Activated T-cell treated with anti-CD3 and anti-CD28 coated beads for 48 hours (primary cell): ENCODE data around the gene NFATC3.

Experiments used
- DNase-seq: peaks from one replicate; pipeline ENCODE4 v3.0.0-alpha.2; 2020; ENCODE audit warnings: low read depth

Gene NFATC3

DNA sequence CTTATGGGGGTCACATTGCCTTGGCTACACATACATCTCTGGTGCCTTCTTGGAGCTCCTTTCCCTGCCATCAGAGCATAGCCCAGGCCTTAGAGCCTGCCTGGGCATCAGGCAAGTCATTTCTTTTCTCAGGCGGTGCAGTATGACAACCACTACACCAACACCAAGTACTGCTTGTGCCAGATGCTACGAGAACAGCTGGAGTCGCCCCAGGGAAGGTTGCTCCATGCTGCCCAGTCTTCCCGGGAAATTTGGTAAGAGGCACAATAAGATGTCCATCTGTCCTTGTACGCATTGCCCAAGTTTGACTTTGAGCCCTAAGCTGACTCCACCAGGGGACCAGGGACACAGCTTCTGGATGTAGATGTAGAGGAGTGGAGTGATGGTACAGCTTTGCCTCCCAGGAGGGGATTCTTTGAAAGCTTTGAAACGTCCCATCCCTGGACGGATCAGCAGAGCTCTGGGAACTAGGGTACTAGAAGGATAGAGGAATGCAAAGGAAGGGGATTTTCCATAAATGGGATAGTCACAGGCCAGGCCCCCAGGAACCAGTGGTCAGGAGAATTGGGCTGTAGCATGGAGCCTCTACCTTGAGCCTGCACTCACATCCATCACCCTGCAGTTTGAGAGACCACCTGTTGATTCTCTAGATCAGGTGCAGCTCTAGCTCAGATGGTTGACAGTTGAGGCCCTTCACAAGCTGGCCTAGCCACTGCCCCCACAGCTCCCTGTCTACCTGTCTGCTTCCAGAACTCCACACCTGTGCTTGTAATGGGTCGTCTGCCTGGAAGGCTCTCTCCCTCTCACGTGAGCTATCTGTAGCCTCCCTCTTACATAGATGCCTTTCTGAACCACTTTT, 11.0 kb upstream of the NFATC3 start:
- no peak for DNase-seq

DNA sequence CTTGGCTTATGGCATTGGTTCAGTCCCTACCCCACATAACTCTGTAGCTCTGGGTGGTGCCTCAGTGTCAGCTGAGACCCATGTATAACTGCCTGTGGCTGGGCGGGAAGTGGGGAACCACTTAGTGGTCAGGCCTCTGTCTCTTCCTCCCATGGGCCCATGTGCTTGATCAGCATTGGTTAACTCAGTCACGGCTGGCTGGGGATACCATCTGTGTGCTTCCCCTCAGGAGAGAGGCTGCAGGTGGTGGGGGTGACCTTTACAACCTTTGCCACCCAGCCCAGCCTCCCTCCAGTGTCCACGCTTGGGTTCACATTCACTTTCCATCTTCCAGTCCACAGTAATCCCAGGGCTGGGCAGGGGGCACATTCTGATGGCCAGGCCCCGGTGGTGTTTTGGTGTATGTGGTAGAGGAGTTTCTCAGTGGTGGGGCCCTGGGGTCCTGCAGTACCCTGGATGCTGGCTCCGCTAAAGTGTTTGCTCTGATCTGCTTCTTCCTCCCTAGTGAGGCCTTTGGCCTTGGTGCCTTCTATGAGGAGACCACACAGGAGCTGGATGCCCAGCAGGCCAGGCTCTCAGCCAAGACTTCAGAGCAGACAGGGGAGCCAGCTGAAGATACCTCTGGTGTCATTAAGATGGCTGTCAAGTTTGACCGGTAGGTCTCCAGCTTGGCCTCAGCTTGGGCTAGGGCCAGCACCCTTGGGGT, 10.2 kb upstream of the NFATC3 start:
- no peak for DNase-seq

DNA sequence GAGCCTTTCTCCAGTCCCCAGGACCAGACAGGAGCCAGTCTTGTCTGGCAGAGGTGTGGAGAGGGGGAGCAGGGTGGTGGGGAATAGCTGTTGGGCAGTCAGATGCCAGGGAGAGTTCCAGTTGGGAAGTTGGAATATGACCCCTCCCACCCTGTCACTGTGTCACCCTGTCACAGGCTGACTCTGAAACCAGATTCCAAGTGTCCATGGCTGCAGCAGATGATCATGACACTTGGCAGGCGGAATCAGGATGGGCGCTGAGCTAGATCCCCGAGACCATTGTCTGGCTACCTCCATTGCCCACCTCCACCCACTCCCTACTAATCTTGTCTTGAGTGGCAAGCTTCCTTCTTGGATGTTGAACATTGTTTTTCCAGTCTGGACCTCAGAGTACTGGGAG, 9.2 kb upstream of the NFATC3 start:
- DNase-seq = no peak

DNA sequence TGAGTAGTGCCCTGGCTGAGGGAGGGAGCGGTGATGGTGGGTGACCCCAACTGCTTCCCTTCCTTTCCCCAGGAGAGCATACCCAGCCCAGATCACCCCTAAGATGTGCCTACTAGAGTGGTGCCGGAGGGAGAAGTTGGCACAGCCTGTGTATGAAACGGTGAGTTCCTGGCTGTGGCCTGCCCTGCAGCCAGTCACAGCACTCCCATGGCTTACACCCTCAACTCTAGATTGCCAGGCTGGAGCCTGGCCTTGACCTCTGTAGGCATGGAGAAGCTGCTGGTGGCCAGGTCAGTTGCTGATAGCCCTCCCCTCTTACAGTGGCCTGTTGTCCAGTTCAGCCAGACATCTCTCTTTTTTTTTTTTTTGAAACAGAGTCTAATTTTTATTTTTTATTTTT, 8.6 kb upstream of the NFATC3 start:
- no peak for DNase-seq

GRCh38 chr16:68077866-68078700, 7.1 kb upstream of the NFATC3 start:
- no peak for DNase-seq

GRCh38 chr16:68078701-68079375, 6.3 kb upstream of the NFATC3 start:
- no peak for DNase-seq

DNA sequence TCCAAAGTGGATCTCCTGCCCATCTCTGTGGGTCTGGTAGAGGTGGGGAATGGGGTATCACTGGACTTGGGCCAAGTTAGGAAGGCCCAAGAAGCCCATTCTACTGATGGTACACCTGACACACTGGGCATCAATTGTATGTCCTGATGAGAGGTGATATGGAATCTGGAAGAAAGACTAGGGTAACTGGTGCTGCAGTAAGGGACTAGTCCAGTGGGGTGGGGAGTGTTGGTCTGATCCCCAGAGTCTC, 5.9 kb upstream of the NFATC3 start:
- no peak for DNase-seq

- peak; percentile 71 for DNase-seq
Observed at GRCh38 chr16:68079626-68080344, 5.4 kb upstream of the NFATC3 start.

GRCh38 chr16:68081861-68082628, 3.1 kb upstream of the NFATC3 start:
- DNase-seq = no peak

- DNase-seq = no peak
Observed at GRCh38 chr16:68082629-68083238, 2.4 kb upstream of the NFATC3 start.

DNA sequence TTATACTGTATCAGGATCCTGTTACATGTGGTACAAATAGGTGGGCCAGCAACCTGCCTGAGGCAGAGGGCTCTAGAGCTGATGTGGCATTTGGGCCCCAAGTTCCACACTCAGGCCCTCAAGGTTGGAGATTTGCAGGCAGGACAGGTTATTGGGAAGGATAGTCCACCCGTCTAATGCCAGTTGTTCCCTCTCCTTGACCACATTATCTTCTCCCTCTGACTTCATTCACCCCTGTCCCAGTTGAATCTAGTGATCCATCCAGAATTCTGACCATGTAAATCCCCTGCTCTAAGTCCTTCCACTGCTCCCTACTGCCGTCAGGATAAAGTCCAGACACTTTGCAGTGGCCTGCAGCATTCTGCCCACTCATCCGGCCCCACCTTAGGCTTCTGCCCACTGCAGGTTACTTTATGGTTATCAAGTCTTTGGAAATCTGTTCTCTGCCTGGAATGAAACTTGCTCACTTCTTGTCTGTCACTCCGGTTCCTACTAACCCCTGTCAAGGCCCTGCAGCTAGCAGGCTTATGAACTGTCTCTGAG, 1.9 kb upstream of the NFATC3 start:
- no peak for DNase-seq

GRCh38 chr16:68083861-68084503, 1.2 kb upstream of the NFATC3 start:
- no peak for DNase-seq

DNA sequence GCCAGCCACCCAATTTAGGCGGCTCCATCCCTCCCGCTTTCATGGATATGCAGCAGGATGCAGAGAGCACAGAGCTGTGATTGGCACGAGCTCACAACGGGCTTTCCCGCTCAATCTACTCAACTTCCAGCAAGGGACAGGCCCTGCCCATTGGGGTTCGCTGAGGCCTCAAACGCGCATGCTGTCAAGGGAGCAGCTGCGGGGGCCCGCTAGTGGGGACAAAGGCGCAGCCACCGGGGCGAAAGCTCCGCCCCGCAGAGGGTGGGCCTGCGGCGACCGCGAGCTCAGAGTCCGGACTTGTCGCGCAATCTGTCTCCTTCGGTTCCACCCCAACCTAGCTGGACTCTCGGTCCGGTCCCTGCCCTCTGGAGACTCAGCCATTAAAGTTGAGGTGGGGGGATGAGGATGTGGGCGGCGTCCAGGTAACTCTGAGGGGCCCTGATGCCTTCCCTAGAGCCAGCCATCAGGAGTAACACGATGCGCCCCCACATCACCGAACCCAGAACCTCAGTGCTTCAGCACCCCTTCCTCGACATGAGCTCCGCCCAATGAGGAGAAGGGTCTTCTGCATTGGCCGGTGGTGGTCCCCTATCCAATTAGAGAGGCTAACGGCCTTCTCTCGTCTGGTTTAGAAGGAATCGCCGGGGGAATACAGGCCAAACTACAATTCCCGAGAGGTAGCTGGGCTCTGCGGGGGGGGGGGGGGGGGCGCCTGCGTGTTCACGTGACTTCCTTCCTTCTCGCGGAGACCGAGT, 489 bp upstream of the NFATC3 start:
- peak; percentile 90 for DNase-seq

- no peak for DNase-seq
Observed at GRCh38 chr16:68086336-68086841, 1.2 kb downstream of the NFATC3 start.

DNA sequence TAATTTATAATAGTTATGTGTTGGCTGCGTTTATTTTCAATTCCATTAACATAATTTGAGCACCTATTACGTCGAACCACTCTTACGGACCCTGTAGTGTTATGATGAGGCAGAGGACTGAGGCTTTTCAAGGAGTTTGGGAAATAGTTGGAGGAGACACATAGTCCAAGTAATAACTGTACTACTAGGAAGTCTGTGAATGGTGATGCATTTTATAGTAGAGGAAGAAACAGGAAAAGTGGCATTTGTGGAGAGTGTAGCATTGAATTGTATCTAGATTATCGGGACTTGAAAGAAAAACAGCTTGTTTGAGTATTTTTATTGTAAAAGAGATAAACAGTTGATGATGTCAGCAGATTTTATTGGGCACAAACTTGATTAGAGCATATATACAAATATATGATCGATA, 1.7 kb downstream of the NFATC3 start:
- DNase-seq = no peak

- DNase-seq = no peak
Observed at GRCh38 chr16:68087688-68088087, 2.5 kb downstream of the NFATC3 start.

- DNase-seq = no peak
Observed at GRCh38 chr16:68088130-68088972, 3.2 kb downstream of the NFATC3 start.

DNA sequence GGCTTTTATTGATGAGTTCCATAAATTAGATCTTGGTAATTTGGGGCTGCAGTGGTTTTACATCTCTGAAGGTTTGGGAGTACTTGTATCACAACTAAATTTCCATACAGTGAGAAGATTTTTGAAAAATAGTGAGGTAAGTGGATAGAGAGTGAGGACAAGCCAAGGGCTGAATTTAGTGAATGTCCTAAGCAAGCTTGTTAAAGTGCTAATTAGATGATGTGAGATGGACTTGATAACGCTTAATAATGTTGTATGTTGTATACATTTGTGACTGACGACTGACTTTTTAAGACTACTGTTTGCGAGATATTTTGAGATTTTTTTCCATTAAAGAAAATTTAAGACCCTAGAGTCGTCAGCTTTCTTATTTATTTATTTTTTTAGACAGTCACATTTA, 3.9 kb downstream of the NFATC3 start:
- no peak for DNase-seq
